Neural progenitor cell (in vitro differentiated cells): Measurements from ENCODE around the gene COL24A1. TPM values are rescaled to one million over a fixed set of nuclear protein-coding genes. Genes with fewer than 3 reads are reported as not detected.
A peak's percentile ranks its signal among the peaks of the same experiment; 100 is the strongest.

Experiments used
- DNase-seq: peaks from one replicate; pipeline ENCODE4 v3.0.0-alpha.2; 2016; ENCODE audit warnings: low spot score
- H2AFZ ChIP-seq: fragments of 200-600 bp; sonication (generic); replicated peaks from 2 replicates; pipeline ENCODE4 v1.6.1; 2016; ENCODE audit warnings: antibody characterized with exemption
- H3F3A ChIP-seq: fragments of 200-600 bp; sonication (generic); 2 replicates; pipeline ENCODE4 v1.6.1; 2016; ENCODE audit warnings: antibody characterized with exemption, low read depth
- H3K27ac ChIP-seq: fragments of 200-600 bp; sonication (generic); 2 replicates; pipeline ENCODE4 v1.5.1; 2016; ENCODE audit warnings: mild to moderate bottlenecking
- H3K27me3 ChIP-seq: fragments of 200-600 bp; sonication (generic); 2 replicates; pipeline ENCODE4 v1.6.1; 2016; ENCODE audit warnings: mild to moderate bottlenecking, moderate library complexity
- H3K36me3 ChIP-seq: fragments of 200-600 bp; sonication (generic); 2 replicates; pipeline ENCODE4 v1.5.1; 2016
- H3K4me1 ChIP-seq: fragments of 200-600 bp; sonication (generic); 2 replicates; pipeline ENCODE4 v1.6.1; 2016; ENCODE audit warnings: mixed run types
- H3K4me2 ChIP-seq: fragments of 200-600 bp; sonication (generic); 2 replicates; pipeline ENCODE4 v1.6.1; 2016
- H3K4me3 ChIP-seq: fragments of 200-600 bp; sonication (generic); 2 replicates; pipeline ENCODE4 v1.5.1; 2016
- H3K79me2 ChIP-seq: fragments of 200-600 bp; sonication (generic); 2 replicates; pipeline ENCODE4 v1.6.1; 2016; ENCODE audit warnings: low read depth
- H3K9ac ChIP-seq: fragments of 200-600 bp; sonication (generic); 2 replicates; pipeline ENCODE4 v1.6.1; 2016
- H3K9me3 ChIP-seq: fragments of 200-600 bp; sonication (generic); 2 replicates; pipeline ENCODE4 v1.5.1; 2016; ENCODE audit warnings: low read depth
- H4K20me1 ChIP-seq: fragments of 200-600 bp; sonication (generic); 2 replicates; pipeline ENCODE4 v1.6.1; 2016; ENCODE audit warnings: low read depth
- H3K27ac Mint-ChIP-seq: 3 replicates; pipeline ENCODE4 v1.8.0; 2021; ENCODE audit warnings: mixed read lengths
- H3K27me3 Mint-ChIP-seq: 2 replicates; pipeline ENCODE4 v1.8.0; 2022; ENCODE audit warnings: low read depth, mild to moderate bottlenecking, inconsistent platforms, moderate library complexity, mixed read lengths; ENCODE audit not compliant: insufficient read depth
- H3K36me3 Mint-ChIP-seq: 3 replicates; pipeline ENCODE4 v1.8.0; 2021; ENCODE audit warnings: mixed read lengths
- H3K4me1 Mint-ChIP-seq: 3 replicates; pipeline ENCODE4 v1.8.0; 2021; ENCODE audit warnings: mixed read lengths
- H3K4me3 Mint-ChIP-seq: 3 replicates; pipeline ENCODE4 v1.8.0; 2021; ENCODE audit warnings: mild to moderate bottlenecking, moderate library complexity, mixed read lengths
- H3K9me3 Mint-ChIP-seq: 3 replicates; pipeline ENCODE4 v1.8.0; 2020; ENCODE audit warnings: mixed read lengths
- CTCF ChIP-seq: fragments of 200-600 bp; sonication (generic); IDR thresholded peaks from 2 replicates; pipeline ENCODE4 v1.5.1; 2017; ENCODE audit warnings: antibody characterized with exemption, mild to moderate bottlenecking
- EZH2 ChIP-seq: fragments of 200-600 bp; sonication (generic); IDR thresholded peaks from 2 replicates; pipeline ENCODE4 v1.6.1; 2017; ENCODE audit warnings: antibody characterized with exemption, mild to moderate bottlenecking, moderate library complexity
- EZH2phosphoT487 ChIP-seq: fragments of 200-600 bp; sonication (generic); IDR thresholded peaks from 2 replicates; pipeline ENCODE4 v1.6.1; 2017; ENCODE audit warnings: antibody characterized with exemption
- total RNA-seq: library from RNA; depleted of rRNA; stranded (reverse); fragments of >200 nt; gene quantifications from 2 replicates; pipeline ENCODE4 v1.2.3, GENCODE V29; 2015; ENCODE audit warnings: low replicate concordance

COL24A1 gene
- total RNA-seq, 1 donor from 2014 or later: not detected

- Histone ChIP-seq H3F3A (peaks cover 9% of the 10 kb centered on the region), H3K27me3 (no peaks in the 10 kb centered on the region), H3K9ac (no peak overlapping the region), H3K4me3 (no peak overlapping the region), H3K79me2 (no peaks in the 10 kb centered on the region), H3K9me3 (no peaks in the 10 kb centered on the region), H3K4me1 (peaks cover 30% of the 10 kb centered on the region), H3K36me3 (no peaks in the 10 kb centered on the region), H3K4me2 (peak overlapping the region; percentile 23), H4K20me1 (no peaks in the 10 kb centered on the region), H2AFZ (no peak overlapping the region), H3K27ac (no peak overlapping the region)
- H3K27ac Mint-ChIP-seq: no peak overlapping the region
- peaks cover 11% of the 10 kb centered on the region for H3K4me1 Mint-ChIP-seq
- TF ChIP-seq CTCF (no peak), EZH2phosphoT487 (no peak)
- H3K36me3 Mint-ChIP-seq: no peaks in the 10 kb centered on the region
- no peaks in the 10 kb centered on the region for H3K27me3 Mint-ChIP-seq
- peak; percentile 36 for DNase-seq
- H3K4me3 Mint-ChIP-seq: no peak overlapping the region
- H3K9me3 Mint-ChIP-seq: no peaks in the 10 kb centered on the region
Observed at GRCh38 chr1:86195281-86195680, 38.7 kb upstream of the COL24A1 start.

GRCh38 chr1:86194491-86195034 is 38.0 kb upstream of the COL24A1 start:
- H3K4me2 ChIP-seq: peak overlapping the region; percentile 23
- no peak overlapping the region for H3K4me3 ChIP-seq
- H4K20me1 ChIP-seq: no peaks in the 10 kb centered on the region
- no peak overlapping the region for H3K27ac ChIP-seq
- no peaks in the 10 kb centered on the region for H3K79me2 ChIP-seq
- no peaks in the 10 kb centered on the region for H3K36me3 Mint-ChIP-seq
- peaks cover 30% of the 10 kb centered on the region for H3K4me1 ChIP-seq
- H3F3A ChIP-seq: peaks cover 9% of the 10 kb centered on the region
- no peak for DNase-seq
- no peak overlapping the region for H3K4me3 Mint-ChIP-seq
- H3K27ac Mint-ChIP-seq: no peak overlapping the region
- no peaks in the 10 kb centered on the region for H3K36me3 ChIP-seq
- no peak overlapping the region for H3K9ac ChIP-seq
- no peaks in the 10 kb centered on the region for H3K27me3 ChIP-seq
- no peaks in the 10 kb centered on the region for H3K27me3 Mint-ChIP-seq
- H3K4me1 Mint-ChIP-seq: peaks cover 11% of the 10 kb centered on the region
- no peak overlapping the region for H2AFZ ChIP-seq
- H3K9me3 ChIP-seq: no peaks in the 10 kb centered on the region
- no peaks in the 10 kb centered on the region for H3K9me3 Mint-ChIP-seq
- TF ChIP-seq EZH2phosphoT487 (no peak), EZH2 (no peak), CTCF (no peak)

- peaks cover 9% of the 10 kb centered on the region for H3F3A ChIP-seq
- H3K9me3 Mint-ChIP-seq: no peaks in the 10 kb centered on the region
- TF ChIP-seq EZH2phosphoT487: no peak
- TF ChIP-seq CTCF: no peak
- TF ChIP-seq EZH2: no peak
- H3K4me3 ChIP-seq: no peak overlapping the region
- H3K4me1 ChIP-seq: peaks cover 30% of the 10 kb centered on the region
- H4K20me1 ChIP-seq: no peaks in the 10 kb centered on the region
- no peak overlapping the region for H3K27ac Mint-ChIP-seq
- H3K27me3 Mint-ChIP-seq: no peaks in the 10 kb centered on the region
- H3K27me3 ChIP-seq: no peaks in the 10 kb centered on the region
- H3K9ac ChIP-seq: no peak overlapping the region
- no peaks in the 10 kb centered on the region for H3K9me3 ChIP-seq
- peaks cover 11% of the 10 kb centered on the region for H3K4me1 Mint-ChIP-seq
- H3K4me2 ChIP-seq: no peak overlapping the region
- no peaks in the 10 kb centered on the region for H3K79me2 ChIP-seq
- no peak for DNase-seq
- H3K36me3 Mint-ChIP-seq: no peaks in the 10 kb centered on the region
- H3K36me3 ChIP-seq: no peaks in the 10 kb centered on the region
- H3K4me3 Mint-ChIP-seq: no peak overlapping the region
- H2AFZ ChIP-seq: no peak overlapping the region
- no peak overlapping the region for H3K27ac ChIP-seq
Observed at GRCh38 chr1:86192417-86192816, 35.8 kb upstream of the COL24A1 start.
